Measurements from ENCODE around the gene CFH. TPM values are rescaled to one million over a fixed set of nuclear protein-coding genes. Genes with fewer than 3 reads are reported as not detected.

The CFH gene
- total and polyA plus RNA-seq, 8 donors, result 3.3 to 25.7 (median 7.4) TPM

- ATAC-seq (no peak), FAIRE-seq (no peak), DNase-seq (no peak)
- H3K4me1 ChIP-seq, result no peaks in the 10 kb centered on the region
- intact Hi-C loops (cut with DNase I), result loop anchor here in 2 of 3 donors (5.0 to 10.0 kb wide), 3 partner anchors 304 to 522 kb away; no protein-coding TSS in a partner anchor
- no peaks in the 10 kb centered on the region for H3K9me3 ChIP-seq
- peaks cover 0 to 10% (median 0%) of the 10 kb centered on the region in 4 donors for H3K27me3 ChIP-seq
- 52 to 58% methylated on average over 2 of the region's 2 CpGs for WGBS, 2 donors
- TF ChIP-seq, protein P1, sequence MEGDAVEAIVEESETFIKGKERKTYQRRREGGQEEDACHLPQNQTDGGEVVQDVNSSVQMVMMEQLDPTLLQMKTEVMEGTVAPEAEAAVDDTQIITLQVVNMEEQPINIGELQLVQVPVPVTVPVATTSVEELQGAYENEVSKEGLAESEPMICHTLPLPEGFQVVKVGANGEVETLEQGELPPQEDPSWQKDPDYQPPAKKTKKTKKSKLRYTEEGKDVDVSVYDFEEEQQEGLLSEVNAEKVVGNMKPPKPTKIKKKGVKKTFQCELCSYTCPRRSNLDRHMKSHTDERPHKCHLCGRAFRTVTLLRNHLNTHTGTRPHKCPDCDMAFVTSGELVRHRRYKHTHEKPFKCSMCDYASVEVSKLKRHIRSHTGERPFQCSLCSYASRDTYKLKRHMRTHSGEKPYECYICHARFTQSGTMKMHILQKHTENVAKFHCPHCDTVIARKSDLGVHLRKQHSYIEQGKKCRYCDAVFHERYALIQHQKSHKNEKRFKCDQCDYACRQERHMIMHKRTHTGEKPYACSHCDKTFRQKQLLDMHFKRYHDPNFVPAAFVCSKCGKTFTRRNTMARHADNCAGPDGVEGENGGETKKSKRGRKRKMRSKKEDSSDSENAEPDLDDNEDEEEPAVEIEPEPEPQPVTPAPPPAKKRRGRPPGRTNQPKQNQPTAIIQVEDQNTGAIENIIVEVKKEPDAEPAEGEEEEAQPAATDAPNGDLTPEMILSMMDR (IDR thresholded peaks at IDR 0.05), result no peak
- H3K36me3 ChIP-seq, result no peaks in the 10 kb centered on the region
- no peak overlapping the region for H3K27ac ChIP-seq
- no peak overlapping the region for H3K4me3 ChIP-seq
Observed at GRCh38 chr1:196669051-196669450, 17.2 kb downstream of the CFH start.

DNA sequence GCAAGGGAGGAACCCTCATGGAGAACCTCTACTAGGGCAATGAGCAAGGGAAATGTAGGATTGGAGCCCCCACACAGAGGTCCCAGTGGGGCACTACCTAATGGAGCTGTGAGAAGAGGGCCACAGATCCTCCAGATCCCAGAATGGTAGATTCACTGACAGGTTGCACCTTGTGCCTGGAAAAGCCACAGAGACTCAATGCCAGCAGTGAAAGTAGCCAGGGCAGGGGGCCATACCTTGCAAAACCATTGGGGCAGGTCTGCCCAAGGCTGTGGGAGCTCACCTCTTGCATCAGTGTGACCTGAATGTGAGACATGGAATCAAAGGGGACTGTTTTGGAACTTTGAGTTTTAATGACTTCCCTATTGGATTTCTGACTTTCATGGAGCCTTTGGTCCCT lies 17.9 kb downstream of the CFH start:
- H3K27ac ChIP-seq, result no peak overlapping the region
- ATAC-seq, result no peak
- no peaks in the 10 kb centered on the region for H3K4me1 ChIP-seq
- no peaks in the 10 kb centered on the region for H3K36me3 ChIP-seq
- intact Hi-C loops (cut with DNase I), result loop anchor here in 2 of 3 donors (5.0 to 10.0 kb wide), 3 partner anchors 305 to 522 kb away; no protein-coding TSS in a partner anchor
- no peak for DNase-seq
- FAIRE-seq, result no peak
- TF ChIP-seq, protein P1 (IDR thresholded peaks at IDR 0.05), result no peak
- no peaks in the 10 kb centered on the region for H3K9me3 ChIP-seq
- H3K27me3 ChIP-seq, result peaks cover 0 to 10% (median 0%) of the 10 kb centered on the region in 4 donors
- no peak overlapping the region for H3K4me3 ChIP-seq

GRCh38 chr1:196674908-196675307 lies 23.1 kb downstream of the CFH start:
- no peak overlapping the region for H3K4me3 ChIP-seq
- H3K9me3 ChIP-seq, result no peaks in the 10 kb centered on the region
- no peak for DNase-seq
- H3K27ac ChIP-seq, result no peak overlapping the region
- FAIRE-seq, result no peak
- no peaks in the 10 kb centered on the region for H3K27me3 ChIP-seq
- ATAC-seq, result no peak
- H3K36me3 ChIP-seq, result no peaks in the 10 kb centered on the region
- no peaks in the 10 kb centered on the region for H3K4me1 ChIP-seq
- intact Hi-C loops (cut with DNase I), result no loop called here
- TF ChIP-seq, protein P1 (IDR thresholded peaks at IDR 0.05), result no peak

DNA sequence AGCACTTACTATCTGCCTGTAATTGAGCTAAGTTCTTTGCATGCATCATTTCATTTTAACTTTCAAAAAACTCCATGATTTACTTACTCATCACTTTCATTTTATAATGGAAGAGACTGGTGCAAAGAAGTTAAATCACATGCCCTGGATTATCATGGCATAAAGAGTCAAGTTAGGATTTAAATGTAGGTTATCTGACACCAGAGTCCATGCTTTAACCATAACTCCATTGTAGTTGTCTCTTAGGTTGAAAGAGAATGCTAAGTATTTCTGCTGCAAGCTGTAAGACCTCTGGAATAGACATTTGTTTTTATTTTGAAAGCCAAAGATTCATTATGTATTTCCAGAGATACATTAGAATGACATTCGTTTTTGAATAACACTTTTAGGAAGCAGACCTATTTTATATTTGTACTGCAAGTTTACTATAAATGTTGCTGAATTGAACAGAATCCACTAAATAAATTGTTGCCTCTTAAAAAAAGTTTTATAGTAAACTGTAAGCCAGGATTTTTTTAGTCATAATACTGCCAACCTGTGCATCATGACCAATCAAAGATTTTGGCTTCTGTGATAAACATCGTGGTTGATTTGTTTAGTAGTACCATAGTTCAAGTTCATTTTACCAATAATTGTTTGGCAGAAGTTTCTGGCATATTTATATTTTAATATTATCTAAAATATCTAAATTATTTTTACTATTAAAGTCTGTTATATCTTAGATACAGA lies 26.1 kb downstream of the CFH start:
- TF ChIP-seq, protein P1 (IDR thresholded peaks at IDR 0.05), result no peak
- no peak for FAIRE-seq
- 29 to 31% methylated on average over 2 of the region's 2 CpGs for WGBS, 2 donors
- DNase-seq, result no peak
- Histone ChIP-seq H3K36me3 (no peaks in the 10 kb centered on the region), H3K27me3 (no peaks in the 10 kb centered on the region), H3K4me1 (no peaks in the 10 kb centered on the region), H3K27ac (no peak overlapping the region), H3K9me3 (no peaks in the 10 kb centered on the region), H3K4me3 (no peak overlapping the region)
- ATAC-seq, result no peak
- intact Hi-C loops (cut with DNase I), result no loop called here

- H3K9me3 ChIP-seq, result no peaks in the 10 kb centered on the region
- 15 to 39% methylated on average over 3 of the region's 3 CpGs for WGBS, 2 donors
- TF ChIP-seq, protein P1 (IDR thresholded peaks at IDR 0.05), result no peak
- H3K4me1 ChIP-seq, result no peaks in the 10 kb centered on the region
- H3K27ac ChIP-seq, result no peak overlapping the region
- H3K4me3 ChIP-seq, result no peak overlapping the region
- intact Hi-C loops (cut with DNase I), result no loop called here
- ATAC-seq, result no peak
- no peaks in the 10 kb centered on the region for H3K27me3 ChIP-seq
- FAIRE-seq, result no peak
- DNase-seq, result no peak
- no peaks in the 10 kb centered on the region for H3K36me3 ChIP-seq
Observed at GRCh38 chr1:196678510-196678884, 26.7 kb downstream of the CFH start.
